Astrocyte of the spinal cord (primary cell): ENCODE data around the gene SFT2D2.
"Not testable (repeated sequence)": the region's sequence is repeated elsewhere in the genome, so short reads cannot be mapped to it uniquely, and the experiment has no call there.

Source experiments
- DNase-seq: peaks from one replicate; pipeline ENCODE4 v3.0.0; 2011; ENCODE audit warnings: low read depth, low spot score
- H3K4me3 ChIP-seq: 2 replicates; pipeline ENCODE4 v1.5.1; 2011; ENCODE audit warnings: low read depth, mild to moderate bottlenecking, low read length, moderate library complexity
- in situ Hi-C: cut with HindIII; loops from 2 replicates; pipeline ENCODE4 v1.10.0; 2017; ENCODE audit warnings: low sequenced_read_pairs
- TF ChIP-seq, protein P1 (sequence below): IDR thresholded peaks from 2 replicates; pipeline ENCODE4 v1.5.1; 2012; ENCODE audit warnings: low read depth, mild to moderate bottlenecking, low read length, inconsistent platforms

The SFT2D2 gene

GRCh38 chr1:168225476-168226190 is at the start of gene SFT2D2:
TSS of gene SFT2D2 (plus strand) at chr1:168226004. CDS start at chr1:168226080, 76 bp downstream.
- in situ Hi-C loops: no loop called here
- H3K4me3 ChIP-seq: peak within 1 kb of the TSS; percentile 87
- TF ChIP-seq, protein P1, sequence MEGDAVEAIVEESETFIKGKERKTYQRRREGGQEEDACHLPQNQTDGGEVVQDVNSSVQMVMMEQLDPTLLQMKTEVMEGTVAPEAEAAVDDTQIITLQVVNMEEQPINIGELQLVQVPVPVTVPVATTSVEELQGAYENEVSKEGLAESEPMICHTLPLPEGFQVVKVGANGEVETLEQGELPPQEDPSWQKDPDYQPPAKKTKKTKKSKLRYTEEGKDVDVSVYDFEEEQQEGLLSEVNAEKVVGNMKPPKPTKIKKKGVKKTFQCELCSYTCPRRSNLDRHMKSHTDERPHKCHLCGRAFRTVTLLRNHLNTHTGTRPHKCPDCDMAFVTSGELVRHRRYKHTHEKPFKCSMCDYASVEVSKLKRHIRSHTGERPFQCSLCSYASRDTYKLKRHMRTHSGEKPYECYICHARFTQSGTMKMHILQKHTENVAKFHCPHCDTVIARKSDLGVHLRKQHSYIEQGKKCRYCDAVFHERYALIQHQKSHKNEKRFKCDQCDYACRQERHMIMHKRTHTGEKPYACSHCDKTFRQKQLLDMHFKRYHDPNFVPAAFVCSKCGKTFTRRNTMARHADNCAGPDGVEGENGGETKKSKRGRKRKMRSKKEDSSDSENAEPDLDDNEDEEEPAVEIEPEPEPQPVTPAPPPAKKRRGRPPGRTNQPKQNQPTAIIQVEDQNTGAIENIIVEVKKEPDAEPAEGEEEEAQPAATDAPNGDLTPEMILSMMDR: no peak
- peak; percentile 76 for DNase-seq

DNA sequence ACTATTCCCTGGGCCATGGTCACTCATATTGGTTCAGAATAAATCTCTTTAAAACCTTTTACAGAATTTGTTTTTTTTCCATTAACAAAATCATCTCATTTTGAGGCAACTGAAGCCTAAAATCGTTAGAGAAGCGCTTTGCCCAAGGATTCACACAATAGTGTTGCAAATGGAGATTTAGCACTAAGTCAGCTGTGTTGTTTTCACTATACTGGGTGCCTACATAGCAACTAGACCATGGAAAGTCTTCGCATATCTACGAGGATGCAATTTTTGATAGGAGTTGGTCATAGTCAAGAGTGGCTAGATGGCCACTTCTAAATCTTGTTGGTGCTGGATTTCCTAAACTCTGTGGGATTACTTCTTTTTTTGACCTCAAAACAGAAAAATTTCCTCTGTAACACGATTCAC is 47.6 kb upstream of the SFT2D2 start:
- in situ Hi-C loops: no loop called here
- H3K4me3 ChIP-seq: peak overlapping the region; percentile 99
- TF ChIP-seq, protein P1: no peak
- DNase-seq: no peak

GRCh38 chr1:168178638-168179437 is 47.0 kb upstream of the SFT2D2 start, which contains the start of gene TIPRL:
TSS of gene TIPRL (plus strand) at chr1:168178962. CDS start at chr1:168179078, 116 bp downstream.
- H3K4me3 ChIP-seq: peak within 1 kb of the TSS; percentile 99
- TF ChIP-seq, protein P1: peak; percentile 72
- in situ Hi-C loops: no loop called here
- DNase-seq: peak; percentile 99

DNA sequence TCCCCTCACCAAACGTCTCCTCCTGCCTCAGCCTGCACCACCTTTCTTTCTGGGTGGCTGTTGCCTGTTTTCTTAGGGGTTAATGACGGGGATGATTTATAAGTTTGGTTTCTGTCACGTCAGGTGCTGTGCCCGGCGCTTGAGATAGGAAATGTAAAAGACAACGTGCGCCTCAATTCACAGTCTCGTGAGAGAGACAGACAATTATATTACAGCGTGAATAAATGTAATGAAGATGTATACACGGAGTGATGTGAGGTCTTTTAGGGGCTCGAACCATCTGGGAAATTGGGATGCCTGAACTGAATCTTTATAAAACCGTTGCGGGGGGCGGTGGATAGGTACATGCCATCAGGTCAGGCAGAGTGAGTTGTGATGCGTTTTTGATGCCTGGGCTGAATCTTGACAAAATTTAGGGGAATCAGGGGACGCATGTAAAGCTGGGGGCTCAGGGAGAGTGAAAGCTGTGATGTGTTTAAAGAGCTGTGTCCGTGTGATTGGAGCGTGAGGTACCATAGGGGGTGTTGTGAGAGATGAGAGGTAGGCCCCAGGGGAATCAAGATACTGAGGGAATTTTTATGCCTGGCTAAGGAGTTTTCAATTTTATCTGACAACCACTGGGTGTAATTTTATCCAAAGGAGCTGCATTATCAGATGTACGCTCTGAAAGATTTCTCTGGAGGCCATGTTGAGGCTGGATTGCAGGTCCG is 46.2 kb upstream of the SFT2D2 start:
- TF ChIP-seq, protein P1: no peak
- DNase-seq: no peak
- H3K4me3 ChIP-seq: peak overlapping the region; percentile 99
- in situ Hi-C loops: no loop called here

DNA sequence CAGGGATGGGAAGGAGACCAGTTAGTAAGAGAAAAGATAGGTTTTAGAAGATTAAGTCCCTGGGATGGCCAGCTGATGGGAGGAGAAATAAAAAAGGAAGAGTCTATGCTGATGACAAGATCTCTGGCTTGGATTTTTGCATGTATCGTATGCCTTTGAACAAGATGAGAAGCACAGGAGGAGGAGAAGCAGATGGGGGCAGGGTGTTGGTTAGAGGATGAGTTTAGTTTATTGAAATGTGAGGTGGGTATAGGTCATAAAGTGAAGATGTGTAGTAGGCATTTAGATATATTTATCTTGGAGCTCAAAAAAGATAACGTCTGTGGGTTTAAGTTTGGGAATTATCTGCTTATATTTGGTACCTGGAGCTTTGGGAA is 45.7 kb upstream of the SFT2D2 start:
- in situ Hi-C loops: no loop called here
- peak overlapping the region; percentile 99 for H3K4me3 ChIP-seq
- TF ChIP-seq, protein P1: no peak
- no peak for DNase-seq

- DNase-seq, in situ Hi-C loops, H3K4me3 ChIP-seq: not testable (repeated sequence)
Measured at GRCh38 chr1:168181063-168181720, 44.6 kb upstream of the SFT2D2 start.
